ENCODE results near the gene NUDT14.

- TF ChIP-seq POLR2AphosphoS5 (IDR thresholded peaks at IDR 0.05) (no peak), CTCF (IDR thresholded peaks at IDR 0.05) (no peak)
Measured at GRCh38 chr14:105223770-105224544, 42.8 kb upstream of the NUDT14 start.

All from prostate gland (tissue), 2 donors.